WTC11 (cell line): ENCODE measurements around the gene DYSF. TPM values are rescaled to one million over a fixed set of nuclear protein-coding genes. Genes with fewer than 3 reads are reported as not detected.

Experiments used
- ATAC-seq: fragments of 200-7000 bp; cut with Tn5 transposase; 2 replicates; pipeline ENCODE4 v1.10.0; 2021; ENCODE audit warnings: mild to moderate bottlenecking, moderate library complexity
- CTCF ChIA-PET: fragments of 300-600 bp; sonication (Branson Sonifier 250); formaldehyde crosslinking; loops from one replicate; lab custom pipeline; 2021; ENCODE audit warnings: antibody characterized with exemption; lab: Charles Lee
- POLR2A ChIA-PET: fragments of 350-600 bp; sonication (Branson Sonifier 250); formaldehyde crosslinking; loops from one replicate; lab custom pipeline; 2021; ENCODE audit warnings: antibody characterized with exemption; lab: Charles Lee
- DNase-seq: peaks from one replicate; pipeline ENCODE4 v3.0.0; 2021; ENCODE audit warnings: low spot score
- H3K27ac Mint-ChIP-seq: 2 replicates; pipeline ENCODE4 v1.8.0; 2021; ENCODE audit warnings: mixed read lengths
- H3K27me3 Mint-ChIP-seq: 2 replicates; pipeline ENCODE4 v1.8.0; 2021; ENCODE audit warnings: low read depth, mild to moderate bottlenecking, moderate library complexity, mixed read lengths
- H3K36me3 Mint-ChIP-seq: 2 replicates; pipeline ENCODE4 v1.8.0; 2021; ENCODE audit warnings: mixed read lengths
- H3K4me1 Mint-ChIP-seq: 2 replicates; pipeline ENCODE4 v1.8.0; 2022; ENCODE audit warnings: mixed read lengths
- H3K4me3 Mint-ChIP-seq: 2 replicates; pipeline ENCODE4 v1.8.0; 2021; ENCODE audit warnings: mild to moderate bottlenecking, moderate library complexity, mixed read lengths
- H3K9me3 Mint-ChIP-seq: 2 replicates; pipeline ENCODE4 v1.8.0; 2021; ENCODE audit warnings: mixed read lengths
- ATF2 ChIP-seq: sonication (generic); formaldehyde crosslinking; IDR thresholded peaks from 2 replicates; pipeline ENCODE4 v1.8.1; 2022; ENCODE audit warnings: low read depth, missing genetic modification reagents, borderline replicate concordance
- ATF6 ChIP-seq: sonication (generic); formaldehyde crosslinking; IDR thresholded peaks from 2 replicates; pipeline ENCODE4 v1.8.1; 2023; ENCODE audit warnings: mild to moderate bottlenecking, missing genetic modification reagents
- CDX4 ChIP-seq: fragments of 250-450 bp; sonication (Bioruptor Pico); IDR thresholded peaks from 2 replicates; pipeline ENCODE4 v1.9.0; 2021; ENCODE audit warnings: moderate library complexity, mild to moderate bottlenecking, inconsistent platforms, borderline replicate concordance
- ETV6 ChIP-seq: sonication (generic); formaldehyde crosslinking; IDR thresholded peaks from 2 replicates; pipeline ENCODE4 v1.8.1; 2022; ENCODE audit warnings: mild to moderate bottlenecking, missing genetic modification reagents
- HMGA2 ChIP-seq: fragments of 250-450 bp; sonication (Bioruptor Pico); IDR thresholded peaks from 2 replicates; pipeline ENCODE4 v1.4.0; 2021; ENCODE audit warnings: mild to moderate bottlenecking, moderate library complexity
- JAZF1 ChIP-seq: fragments of 250-450 bp; sonication (Bioruptor Pico); IDR thresholded peaks from 2 replicates; pipeline ENCODE4 v1.9.0; 2021; ENCODE audit warnings: moderate library complexity, mild to moderate bottlenecking, inconsistent platforms
- KAT7 ChIP-seq: sonication (generic); formaldehyde crosslinking; IDR thresholded peaks from 2 replicates; pipeline ENCODE4 v1.8.1; 2023; ENCODE audit warnings: missing genetic modification reagents, mild to moderate bottlenecking, borderline replicate concordance
- NR2C2 ChIP-seq: sonication (generic); formaldehyde crosslinking; IDR thresholded peaks from 2 replicates; pipeline ENCODE4 v1.8.0; 2022; ENCODE audit warnings: mild to moderate bottlenecking, missing genetic modification reagents
- PREB ChIP-seq: sonication (generic); formaldehyde crosslinking; IDR thresholded peaks from 2 replicates; pipeline ENCODE4 v1.8.1; 2022; ENCODE audit warnings: mild to moderate bottlenecking, missing genetic modification reagents, moderate library complexity, borderline replicate concordance
- SMAD3 ChIP-seq: sonication (generic); formaldehyde crosslinking; IDR thresholded peaks from 2 replicates; pipeline ENCODE4 v1.8.0; 2022; ENCODE audit warnings: missing genetic modification reagents, mild to moderate bottlenecking, borderline replicate concordance
- ZNF263 ChIP-seq: sonication (generic); formaldehyde crosslinking; IDR thresholded peaks from 2 replicates; pipeline ENCODE4 v1.8.1; 2022; ENCODE audit warnings: low read depth, mild to moderate bottlenecking, moderate library complexity, missing genetic modification reagents
- ZNF532 ChIP-seq: fragments of 250-450 bp; sonication (Bioruptor Pico); IDR thresholded peaks from 2 replicates; pipeline ENCODE4 v1.9.0; 2021; ENCODE audit warnings: mild to moderate bottlenecking, borderline replicate concordance
- ZNF671 ChIP-seq: fragments of 250-450 bp; sonication (Bioruptor Pico); IDR thresholded peaks from 2 replicates; pipeline ENCODE4 v1.8.0; 2021; ENCODE audit warnings: mild to moderate bottlenecking
- total RNA-seq: library from RNA; stranded (reverse); gene quantifications from 3 replicates; pipeline ENCODE4 v1.2.3, GENCODE V29; 2021
- TF ChIP-seq, protein P1 (sequence below): sonication (generic); formaldehyde crosslinking; IDR thresholded peaks from 2 replicates; pipeline ENCODE4 v1.8.1; 2023; ENCODE audit warnings: mild to moderate bottlenecking, missing genetic modification reagents
- TF ChIP-seq, protein P2 (sequence below): fragments of 250-450 bp; sonication (Bioruptor Pico); IDR thresholded peaks from 2 replicates; pipeline ENCODE4 v1.9.0; 2021; ENCODE audit warnings: mild to moderate bottlenecking
- TF ChIP-seq, protein P3 (sequence below): sonication (generic); formaldehyde crosslinking; IDR thresholded peaks from 2 replicates; pipeline ENCODE4 v1.8.1; 2022; ENCODE audit warnings: missing genetic modification reagents, borderline replicate concordance

Gene DYSF
- total RNA-seq, 1 experiment from 2014 or later = 14.8 TPM

DNA sequence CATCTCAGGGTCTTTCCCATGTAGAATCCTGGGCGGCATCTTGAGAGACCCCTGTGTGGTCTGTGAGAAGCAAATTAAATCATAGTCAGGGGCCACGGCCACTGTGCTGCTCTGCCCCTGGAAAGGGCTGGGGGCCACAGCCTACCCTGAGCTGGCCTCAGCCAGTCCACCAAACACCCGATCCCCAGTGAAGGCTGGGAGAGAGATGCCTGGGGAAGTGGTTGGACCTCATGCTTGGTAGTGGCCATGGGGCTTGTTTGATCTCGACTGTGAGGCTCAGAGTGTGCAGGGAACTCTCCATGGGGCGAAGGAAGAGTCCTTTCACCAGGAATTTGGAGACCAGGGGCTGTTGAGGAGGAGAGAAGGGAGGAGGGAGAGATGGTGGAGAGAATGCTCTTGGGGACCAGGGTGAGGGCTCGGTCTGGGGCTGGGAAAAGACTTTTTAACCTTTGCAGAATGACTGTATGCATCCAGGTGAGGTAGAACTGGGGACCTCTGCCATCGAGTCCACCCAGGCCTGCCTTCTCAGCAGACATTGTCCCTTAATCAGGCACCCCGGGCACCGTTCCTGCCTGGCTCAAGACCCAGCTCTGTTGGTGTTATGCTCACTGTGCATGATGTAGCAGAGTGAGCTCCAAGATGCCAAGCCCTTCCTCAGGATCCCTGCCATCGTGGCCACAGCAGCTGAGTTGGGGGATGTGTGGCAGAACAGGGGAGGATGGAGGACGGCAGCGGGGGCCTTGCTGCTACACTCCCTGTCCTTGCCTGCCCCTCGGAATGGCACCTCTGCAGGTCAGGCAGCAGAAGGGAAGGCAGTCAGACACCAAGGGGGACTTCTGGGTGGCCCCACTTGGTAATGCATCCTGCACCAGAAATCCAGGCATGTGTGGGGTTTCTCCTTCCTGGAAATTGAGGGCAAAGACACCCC, 249.9 kb downstream of the DYSF start:
- Mint-ChIP-seq H3K9me3 (peaks cover under 1% of the 10 kb centered on the region), H3K27me3 (no peaks in the 10 kb centered on the region), H3K4me1 (no peaks in the 10 kb centered on the region), H3K27ac (no peak overlapping the region), H3K36me3 (no peaks in the 10 kb centered on the region; the same call in 1 of the 2 replicates), H3K4me3 (no peak overlapping the region)
- DNase-seq = no peak
- TF ChIP-seq, protein P1, sequence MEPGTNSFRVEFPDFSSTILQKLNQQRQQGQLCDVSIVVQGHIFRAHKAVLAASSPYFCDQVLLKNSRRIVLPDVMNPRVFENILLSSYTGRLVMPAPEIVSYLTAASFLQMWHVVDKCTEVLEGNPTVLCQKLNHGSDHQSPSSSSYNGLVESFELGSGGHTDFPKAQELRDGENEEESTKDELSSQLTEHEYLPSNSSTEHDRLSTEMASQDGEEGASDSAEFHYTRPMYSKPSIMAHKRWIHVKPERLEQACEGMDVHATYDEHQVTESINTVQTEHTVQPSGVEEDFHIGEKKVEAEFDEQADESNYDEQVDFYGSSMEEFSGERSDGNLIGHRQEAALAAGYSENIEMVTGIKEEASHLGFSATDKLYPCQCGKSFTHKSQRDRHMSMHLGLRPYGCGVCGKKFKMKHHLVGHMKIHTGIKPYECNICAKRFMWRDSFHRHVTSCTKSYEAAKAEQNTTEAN (CRISPR knock-in tag) = no peak
- TF ChIP-seq ZNF263 (no peak), CDX4 (CRISPR knock-in tag) (no peak), JAZF1 (no peak), PREB (CRISPR knock-in tag) (no peak), SMAD3 (CRISPR knock-in tag) (no peak), KAT7 (CRISPR knock-in tag) (no peak), NR2C2 (CRISPR knock-in tag) (no peak), ZNF532 (CRISPR knock-in tag) (no peak), ETV6 (no peak), ATF2 (CRISPR knock-in tag) (no peak), ZNF671 (CRISPR knock-in tag) (no peak), HMGA2 (CRISPR knock-in tag) (no peak), ATF6 (no peak)
- TF ChIP-seq, protein P2, sequence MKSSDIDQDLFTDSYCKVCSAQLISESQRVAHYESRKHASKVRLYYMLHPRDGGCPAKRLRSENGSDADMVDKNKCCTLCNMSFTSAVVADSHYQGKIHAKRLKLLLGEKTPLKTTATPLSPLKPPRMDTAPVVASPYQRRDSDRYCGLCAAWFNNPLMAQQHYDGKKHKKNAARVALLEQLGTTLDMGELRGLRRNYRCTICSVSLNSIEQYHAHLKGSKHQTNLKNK (CRISPR knock-in tag) = no peak
- TF ChIP-seq, protein P3, sequence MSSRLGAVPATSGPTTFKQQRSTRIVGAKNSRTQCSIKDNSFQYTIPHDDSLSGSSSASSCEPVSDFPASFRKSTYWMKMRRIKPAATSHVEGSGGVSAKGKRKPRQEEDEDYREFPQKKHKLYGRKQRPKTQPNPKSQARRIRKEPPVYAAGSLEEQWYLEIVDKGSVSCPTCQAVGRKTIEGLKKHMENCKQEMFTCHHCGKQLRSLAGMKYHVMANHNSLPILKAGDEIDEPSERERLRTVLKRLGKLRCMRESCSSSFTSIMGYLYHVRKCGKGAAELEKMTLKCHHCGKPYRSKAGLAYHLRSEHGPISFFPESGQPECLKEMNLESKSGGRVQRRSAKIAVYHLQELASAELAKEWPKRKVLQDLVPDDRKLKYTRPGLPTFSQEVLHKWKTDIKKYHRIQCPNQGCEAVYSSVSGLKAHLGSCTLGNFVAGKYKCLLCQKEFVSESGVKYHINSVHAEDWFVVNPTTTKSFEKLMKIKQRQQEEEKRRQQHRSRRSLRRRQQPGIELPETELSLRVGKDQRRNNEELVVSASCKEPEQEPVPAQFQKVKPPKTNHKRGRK (CRISPR knock-in tag) = no peak
- no peak for ATAC-seq
- POLR2A ChIA-PET = no interaction called here
- CTCF ChIA-PET = interaction anchor here (1.4 kb wide), 1 partner anchor 14 kb away, joined by 4 read pairs; no protein-coding TSS in a partner anchor
